CD8-positive, alpha-beta memory T cell (primary cell): ENCODE data around the gene PCDH12. TPM values are rescaled to one million over a fixed set of nuclear protein-coding genes. Genes with fewer than 3 reads are reported as not detected.

Experiments used
- CTCF ChIA-PET: fragments of 350-600 bp; sonication (Branson Sonifier 250); formaldehyde crosslinking; loops from one replicate; lab custom pipeline; 2021; ENCODE audit warnings: antibody characterized with exemption; lab: Charles Lee
- POLR2A ChIA-PET: fragments of 350-600 bp; sonication (Branson Sonifier 250); formaldehyde crosslinking; loops from one replicate; lab custom pipeline; 2021; ENCODE audit warnings: antibody characterized with exemption; lab: Charles Lee
- DNase-seq, 5 donors: peaks; one replicate each; pipeline versions ENCODE4 v3.0.0 to v3.0.0-alpha.2; 2020 to 2022; ENCODE audit warnings: mixed read lengths in 1 of 5
- H3K27ac ChIP-seq: one replicate; pipeline ENCODE4 v1.7.0; 2013; ENCODE audit warnings: low read depth, mild to moderate bottlenecking, low read length, moderate library complexity
- H3K27me3 ChIP-seq: 2 replicates; pipeline ENCODE4 v1.7.0; 2013; ENCODE audit warnings: low read length, mild to moderate bottlenecking; ENCODE audit not compliant: insufficient read depth, poor library complexity, severe bottlenecking
- H3K36me3 ChIP-seq: 2 replicates; pipeline ENCODE4 v1.7.0; 2013; ENCODE audit warnings: mild to moderate bottlenecking, low read length, moderate library complexity; ENCODE audit not compliant: insufficient read depth
- H3K4me1 ChIP-seq: 2 replicates; pipeline ENCODE4 v1.7.0; 2013; ENCODE audit warnings: mild to moderate bottlenecking, low read length, moderate library complexity; ENCODE audit not compliant: insufficient read depth
- H3K4me3 ChIP-seq: 2 replicates; pipeline ENCODE4 v1.7.0; 2013; ENCODE audit warnings: mild to moderate bottlenecking, low read length
- H3K9me3 ChIP-seq: 2 replicates; pipeline ENCODE4 v1.7.0; 2013; ENCODE audit warnings: mild to moderate bottlenecking, low read length
- H3K27ac Mint-ChIP-seq, 8 donors: one replicate each; pipeline ENCODE4 v1.8.0; 2020 to 2021; ENCODE audit warnings: mixed read lengths in 8 of 8, mild to moderate bottlenecking in 6 of 8, inconsistent platforms in 3 of 8, moderate library complexity in 3 of 8
- H3K27me3 Mint-ChIP-seq, 2 donors: one replicate each; pipeline ENCODE4 v1.8.0; 2020 to 2021; ENCODE audit warnings: mixed read lengths in 2 of 2, mild to moderate bottlenecking in 1 of 2, moderate library complexity in 1 of 2
- H3K36me3 Mint-ChIP-seq, 3 donors: one replicate each; pipeline ENCODE4 v1.8.0; 2020 to 2021; ENCODE audit warnings: mixed read lengths in 3 of 3, inconsistent platforms in 1 of 3, mild to moderate bottlenecking in 1 of 3
- H3K4me1 Mint-ChIP-seq, 3 donors: one replicate each; pipeline ENCODE4 v1.8.0; 2020 to 2021; ENCODE audit warnings: mixed read lengths in 3 of 3, inconsistent platforms in 1 of 3, mild to moderate bottlenecking in 1 of 3
- H3K4me3 Mint-ChIP-seq, 7 donors: one replicate each; pipeline ENCODE4 v1.8.0; 2020 to 2021; ENCODE audit warnings: mixed read lengths in 7 of 7, mild to moderate bottlenecking in 6 of 7, moderate library complexity in 4 of 7, inconsistent platforms in 2 of 7
- H3K9me3 Mint-ChIP-seq, 5 donors: one replicate each; pipeline ENCODE4 v1.8.0; 2020 to 2022; ENCODE audit warnings: mixed read lengths in 5 of 5, mild to moderate bottlenecking in 3 of 5, moderate library complexity in 2 of 5, inconsistent platforms in 1 of 5
- polyA plus RNA-seq: library from polyadenylated mRNA; unstranded; fragments of 300-500 nt; fragmentation: Illumina TruSeq; gene quantifications from one replicate; pipeline ENCODE4 v1.2.3, GENCODE V29; 2021
- total RNA-seq, 2 experiments: library from RNA; stranded (reverse); gene quantifications; one replicate each; pipeline ENCODE4 v1.2.3, GENCODE V29; 2021

Gene PCDH12
- total RNA-seq (under 1 TPM; 0.33 to 0.88 TPM), polyA plus RNA-seq (0.07 TPM)

GRCh38 chr5:141958113-141958512 lies at the start of gene PCDH12:
PCDH12 (minus strand) TSS chr5:141958202; CDS start chr5:141957851, 351 bp downstream.
- POLR2A ChIA-PET, result interaction anchor here (0.7 kb wide), 1 partner anchor 79 kb away, joined by 3 read pairs; no protein-coding TSS in a partner anchor
- peaks cover 42 to 50% (median 48%) of the 10 kb centered on the region in 3 donors for H3K4me1 Mint-ChIP-seq
- H3K36me3 Mint-ChIP-seq, result peaks cover 0 to 7% (median 2%) of the 10 kb centered on the region in 3 donors

GRCh38 chr5:142007237-142007544 lies 49.2 kb upstream of the PCDH12 start:
- POLR2A ChIA-PET, result no interaction called here
- Histone ChIP-seq H3K27ac (no peak overlapping the region), H3K4me1 (peaks cover 47% of the 10 kb centered on the region), H3K9me3 (no peaks in the 10 kb centered on the region), H3K4me3 (no peak overlapping the region), H3K27me3 (no peaks in the 10 kb centered on the region), H3K36me3 (peaks cover 18% of the 10 kb centered on the region)
- no peaks in the 10 kb centered on the region for H3K27me3 Mint-ChIP-seq
- H3K27ac Mint-ChIP-seq, result peak overlapping the region in 7 of 8 donors; percentile 22 to 94 (median 85)
- no peak for DNase-seq
- peaks cover 5 to 64% (median 11%) of the 10 kb centered on the region in 3 donors for H3K36me3 Mint-ChIP-seq
- H3K4me1 Mint-ChIP-seq, result peaks cover 30 to 46% (median 34%) of the 10 kb centered on the region in 3 donors
- CTCF ChIA-PET, result interaction anchor here (0.6 to 1.6 kb wide), 5 partner anchors 9 to 324 kb away, joined by 3 to 8 read pairs (median 3); partner anchors contain the start of gene RNF14
- no peaks in the 10 kb centered on the region for H3K9me3 Mint-ChIP-seq
- H3K4me3 Mint-ChIP-seq, result peak overlapping the region; percentile 13 to 56 (median 29)

More at GRCh38 chr5:141958113-141958512, at the start of gene PCDH12:
- Histone ChIP-seq H3K27me3 (no peaks in the 10 kb centered on the region), H3K36me3 (no peaks in the 10 kb centered on the region), H3K27ac (no peak within 1 kb of the TSS), H3K4me3 (no peak within 1 kb of the TSS), H3K9me3 (no peaks in the 10 kb centered on the region), H3K4me1 (peaks cover 39% of the 10 kb centered on the region)
- CTCF ChIA-PET, result interaction anchor here (0.8 to 5.6 kb wide), 6 partner anchors 11 to 293 kb away, joined by 3 to 50 read pairs (median 12); partner anchors contain the start of gene RNF14
- Mint-ChIP-seq H3K9me3 (no peaks in the 10 kb centered on the region), H3K27me3 (no peaks in the 10 kb centered on the region), H3K27ac (peak within 1 kb of the TSS in 6 of 8 donors; percentile 24 to 91 (median 54)), H3K4me3 (peak within 1 kb of the TSS in 5 of 7 donors; percentile 0 to 41 (median 29))
- DNase-seq, result no peak

GRCh38 chr5:142006363-142007236 lies 48.6 kb upstream of the PCDH12 start:
- H3K27me3 ChIP-seq, result no peaks in the 10 kb centered on the region
- peaks cover 5 to 70% (median 17%) of the 10 kb centered on the region in 3 donors for H3K36me3 Mint-ChIP-seq

GRCh38 chr5:142003266-142003800 lies 45.3 kb upstream of the PCDH12 start:
- Histone ChIP-seq H3K27me3 (no peaks in the 10 kb centered on the region), H3K9me3 (no peaks in the 10 kb centered on the region), H3K4me3 (no peak overlapping the region), H3K36me3 (peaks cover 27% of the 10 kb centered on the region), H3K4me1 (peaks cover 38% of the 10 kb centered on the region), H3K27ac (no peak overlapping the region)
- H3K4me1 Mint-ChIP-seq, result peaks cover 20 to 30% (median 26%) of the 10 kb centered on the region in 3 donors
- ChIA-PET CTCF (interaction anchor here (1.6 kb wide), 1 partner anchor 12 kb away, joined by 3 read pairs; no protein-coding TSS in a partner anchor), POLR2A (no interaction called here)
- H3K27me3 Mint-ChIP-seq, result no peaks in the 10 kb centered on the region
- no peaks in the 10 kb centered on the region for H3K9me3 Mint-ChIP-seq
- peak overlapping the region in 3 of 8 donors; percentile 8 to 62 (median 37) for H3K27ac Mint-ChIP-seq
- H3K4me3 Mint-ChIP-seq, result no peak overlapping the region
- H3K36me3 Mint-ChIP-seq, result peaks cover 5 to 79% (median 14%) of the 10 kb centered on the region in 3 donors
- no peak for DNase-seq

More at GRCh38 chr5:142006363-142007236, 48.6 kb upstream of the PCDH12 start:
- Mint-ChIP-seq H3K27ac (peak overlapping the region; percentile 22 to 94 (median 82)), H3K9me3 (no peaks in the 10 kb centered on the region), H3K27me3 (no peaks in the 10 kb centered on the region), H3K4me3 (peak overlapping the region; percentile 13 to 56 (median 27)), H3K4me1 (peaks cover 24 to 40% (median 28%) of the 10 kb centered on the region in 3 donors)
- H3K4me3 ChIP-seq, result no peak overlapping the region
- H3K27ac ChIP-seq, result no peak overlapping the region
- peaks cover 41% of the 10 kb centered on the region for H3K4me1 ChIP-seq
- DNase-seq, result peak in 2 of 5 donors; percentile 42
- CTCF ChIA-PET, result interaction anchor here (0.6 to 1.6 kb wide), 5 partner anchors 10 to 323 kb away, joined by 3 to 8 read pairs (median 3); partner anchors contain the start of gene RNF14
- H3K9me3 ChIP-seq, result no peaks in the 10 kb centered on the region
- peaks cover 21% of the 10 kb centered on the region for H3K36me3 ChIP-seq
- POLR2A ChIA-PET, result no interaction called here

- no peak for DNase-seq
- H3K36me3 ChIP-seq, result peaks cover 27% of the 10 kb centered on the region
- no peaks in the 10 kb centered on the region for H3K27me3 ChIP-seq
- H3K4me1 ChIP-seq, result peaks cover 16% of the 10 kb centered on the region
- POLR2A ChIA-PET, result interaction anchor here (0.7 kb wide), 1 partner anchor 146 kb away, joined by 4 read pairs; no protein-coding TSS in a partner anchor
- no peak overlapping the region for H3K4me3 Mint-ChIP-seq
- H3K4me3 ChIP-seq, result no peak overlapping the region
- no peaks in the 10 kb centered on the region for H3K9me3 ChIP-seq
- H3K27me3 Mint-ChIP-seq, result no peaks in the 10 kb centered on the region
- peaks cover 2 to 7% (median 6%) of the 10 kb centered on the region in 3 donors for H3K4me1 Mint-ChIP-seq
- H3K36me3 Mint-ChIP-seq, result peaks cover 5 to 73% (median 19%) of the 10 kb centered on the region in 3 donors
- CTCF ChIA-PET, result interaction anchor here (0.9 to 1.7 kb wide), 5 partner anchors 10 to 143 kb away, joined by 3 to 9 read pairs (median 4); no protein-coding TSS in a partner anchor
- H3K27ac Mint-ChIP-seq, result peak overlapping the region in 6 of 8 donors; percentile 7 to 87 (median 48)
- no peaks in the 10 kb centered on the region for H3K9me3 Mint-ChIP-seq
- no peak overlapping the region for H3K27ac ChIP-seq
Measured at GRCh38 chr5:142000704-142001484, 42.9 kb upstream of the PCDH12 start.

- H3K4me1 ChIP-seq, result peaks cover 9% of the 10 kb centered on the region
- no peaks in the 10 kb centered on the region for H3K9me3 ChIP-seq
- H3K27me3 Mint-ChIP-seq, result no peaks in the 10 kb centered on the region
- peaks cover 0 to 6% (median 0%) of the 10 kb centered on the region in 3 donors for H3K4me1 Mint-ChIP-seq
- POLR2A ChIA-PET, result interaction anchor here (0.7 kb wide), 1 partner anchor 147 kb away, joined by 4 read pairs; no protein-coding TSS in a partner anchor
- no peak for DNase-seq
- no peaks in the 10 kb centered on the region for H3K27me3 ChIP-seq
- peaks cover 26% of the 10 kb centered on the region for H3K36me3 ChIP-seq
- H3K4me3 Mint-ChIP-seq, result no peak overlapping the region
- peak overlapping the region in 3 of 8 donors; percentile 19 to 72 (median 43) for H3K27ac Mint-ChIP-seq
- H3K27ac ChIP-seq, result no peak overlapping the region
- no peaks in the 10 kb centered on the region for H3K9me3 Mint-ChIP-seq
- H3K36me3 Mint-ChIP-seq, result peaks cover under 1 to 70% (median 20%) of the 10 kb centered on the region in 3 donors
- CTCF ChIA-PET, result interaction anchor here (0.9 to 1.7 kb wide), 5 partner anchors 9 to 144 kb away, joined by 3 to 9 read pairs (median 4); no protein-coding TSS in a partner anchor
- H3K4me3 ChIP-seq, result no peak overlapping the region
Measured at GRCh38 chr5:142000173-142000572, 42.2 kb upstream of the PCDH12 start.
